ENCODE measurements around the gene FOXP1.

- no peak for TF ChIP-seq REST (IDR thresholded peaks at IDR 0.05; ENCODE audit: insufficient read depth in 1 of 2, low read depth in 2 of 2, low read length in 2 of 2)
- no peak for TF ChIP-seq TAF1 (IDR thresholded peaks at IDR 0.05; ENCODE audit: borderline replicate concordance, insufficient read depth, low read length)
These were observed 100.8 kb downstream of the FOXP1 start for GRCh38 chr3:71482771-71483170.
